H9 (cell line): Measurements from ENCODE around the gene CHRM5. TPM values are rescaled to one million over a fixed set of nuclear protein-coding genes. Genes with fewer than 3 reads are reported as not detected.
"Not testable (repeated sequence)": the region's sequence is repeated elsewhere in the genome, so short reads cannot be mapped to it uniquely, and the experiment has no call there.

Experiments
- DNase-seq: peaks from one replicate; pipeline ENCODE4 v3.0.0-alpha.2; 2017
- H2AFZ ChIP-seq: one replicate; pipeline ENCODE4 v1.6.1; 2013; ENCODE audit warnings: mild to moderate bottlenecking, low read length, control low read depth, moderate library complexity
- H2AK5ac ChIP-seq: 2 replicates; pipeline ENCODE4 v1.6.1; 2013; ENCODE audit warnings: low read length, control low read depth, mixed read lengths; ENCODE audit not compliant: insufficient read length
- H2BK120ac ChIP-seq: one replicate; pipeline ENCODE4 v1.6.1; 2013; ENCODE audit warnings: low read depth, mild to moderate bottlenecking, low read length, control low read depth, inconsistent platforms; ENCODE audit not compliant: poor library complexity, severe bottlenecking
- H2BK12ac ChIP-seq: 2 replicates; pipeline ENCODE4 v1.6.1; 2013; ENCODE audit warnings: low read length, control low read depth, mixed read lengths, low read depth; ENCODE audit not compliant: insufficient read length
- H2BK15ac ChIP-seq: 2 replicates; pipeline ENCODE4 v1.6.1; 2013; ENCODE audit warnings: low read depth, low read length, control low read depth
- H2BK20ac ChIP-seq: one replicate; pipeline ENCODE4 v1.6.1; 2013; ENCODE audit warnings: low read depth, mild to moderate bottlenecking, low read length, control low read depth, inconsistent platforms; ENCODE audit not compliant: poor library complexity, severe bottlenecking
- H2BK5ac ChIP-seq: 2 replicates; pipeline ENCODE4 v1.6.1; 2013; ENCODE audit warnings: low read length, control low read depth, mixed read lengths; ENCODE audit not compliant: insufficient read length
- H3K14ac ChIP-seq: 2 replicates; pipeline ENCODE4 v1.6.1; 2013; ENCODE audit warnings: low read length, control low read depth; ENCODE audit not compliant: insufficient read depth
- H3K18ac ChIP-seq: 2 replicates; pipeline ENCODE4 v1.6.1; 2013; ENCODE audit warnings: low read depth, mild to moderate bottlenecking, mixed read lengths, low read length, control low read depth; ENCODE audit not compliant: insufficient read length
- H3K23ac ChIP-seq: 2 replicates; pipeline ENCODE4 v1.6.1; 2013; ENCODE audit warnings: low read length, control low read depth, mixed read lengths, low read depth; ENCODE audit not compliant: insufficient read length
- H3K23me2 ChIP-seq: 2 replicates; pipeline ENCODE4 v1.6.1; 2013; ENCODE audit warnings: low read depth, mild to moderate bottlenecking, mixed read lengths, low read length, control low read depth; ENCODE audit not compliant: insufficient read length, poor library complexity, severe bottlenecking
- H3K27ac ChIP-seq: 2 replicates; pipeline ENCODE4 v1.5.1; 2013; ENCODE audit warnings: low read length, control low read depth, mixed read lengths, low read depth; ENCODE audit not compliant: insufficient read length
- H3K27me3 ChIP-seq: 2 replicates; pipeline ENCODE4 v1.6.1; 2013; ENCODE audit warnings: low read length, control low read depth, inconsistent platforms; ENCODE audit not compliant: insufficient read depth
- H3K4ac ChIP-seq: 2 replicates; pipeline ENCODE4 v1.6.1; 2013; ENCODE audit warnings: low read depth, mild to moderate bottlenecking, control low read depth, inconsistent platforms, low read length, moderate library complexity
- H3K4me1 ChIP-seq: 2 replicates; pipeline ENCODE4 v1.6.1; 2013; ENCODE audit warnings: low read length, control low read depth, inconsistent platforms; ENCODE audit not compliant: insufficient read depth
- H3K4me2 ChIP-seq: 2 replicates; pipeline ENCODE4 v1.6.1; 2013; ENCODE audit warnings: low read length, control low read depth, mixed read lengths; ENCODE audit not compliant: insufficient read length, insufficient read depth
- H3K56ac ChIP-seq: 2 replicates; pipeline ENCODE4 v1.6.1; 2013; ENCODE audit warnings: low read depth, mild to moderate bottlenecking, mixed read lengths, low read length, control low read depth; ENCODE audit not compliant: insufficient read length
- H3K79me1 ChIP-seq: 2 replicates; pipeline ENCODE4 v1.6.1; 2013; ENCODE audit warnings: low read depth, mild to moderate bottlenecking, moderate library complexity, low read length, control low read depth, inconsistent platforms; ENCODE audit not compliant: insufficient read depth, poor library complexity, severe bottlenecking
- H3K79me2 ChIP-seq: 2 replicates; pipeline ENCODE4 v1.6.1; 2013; ENCODE audit warnings: low read length, control low read depth, inconsistent platforms; ENCODE audit not compliant: insufficient read depth
- H3K9ac ChIP-seq: 2 replicates; pipeline ENCODE4 v1.6.1; 2013; ENCODE audit warnings: low read length, control low read depth, mixed read lengths; ENCODE audit not compliant: insufficient read length; ENCODE audit errors: extremely low read depth
- H3K9me3 ChIP-seq: one replicate; pipeline ENCODE4 v1.6.1; 2013; ENCODE audit warnings: low read depth, low read length, inconsistent platforms; ENCODE audit not compliant: control insufficient read depth
- H3T11ph ChIP-seq: one replicate; pipeline ENCODE4 v1.6.1; 2013; ENCODE audit warnings: mild to moderate bottlenecking, low read length, control low read depth, inconsistent platforms
- H4K20me1 ChIP-seq: one replicate; pipeline ENCODE4 v1.6.1; 2013; ENCODE audit not compliant: control insufficient read depth, insufficient read length, insufficient read depth
- H4K5ac ChIP-seq: 2 replicates; pipeline ENCODE4 v1.6.1; 2013; ENCODE audit warnings: low read depth, mild to moderate bottlenecking, mixed read lengths, low read length, control low read depth; ENCODE audit not compliant: insufficient read length
- H4K8ac ChIP-seq: replicated peaks from 2 replicates; pipeline ENCODE4 v1.6.1; 2013; ENCODE audit warnings: low read length, control low read depth, mixed read lengths, low read depth; ENCODE audit not compliant: insufficient read length
- H4K91ac ChIP-seq: 2 replicates; pipeline ENCODE4 v1.6.1; 2013; ENCODE audit warnings: low read depth, mild to moderate bottlenecking, moderate library complexity, mixed read lengths, low read length, control low read depth; ENCODE audit not compliant: insufficient read length
- H3K27ac Mint-ChIP-seq, 3 experiments: 2 replicates in 2 of 3; 3 replicates in 1 of 3; pipeline ENCODE4 v1.8.0; 2020 to 2021; ENCODE audit warnings: mixed read lengths in 3 of 3, mild to moderate bottlenecking in 1 of 3, moderate library complexity in 1 of 3
- H3K27me3 Mint-ChIP-seq: 2 replicates; pipeline ENCODE4 v1.8.0; 2021; ENCODE audit warnings: low read depth, mild to moderate bottlenecking, moderate library complexity, mixed read lengths
- H3K36me3 Mint-ChIP-seq, 3 experiments: 2 replicates in 2 of 3; 3 replicates in 1 of 3; pipeline ENCODE4 v1.8.0; 2020 to 2021; ENCODE audit warnings: low read depth in 3 of 3, mixed read lengths in 3 of 3; ENCODE audit not compliant: insufficient read depth in 1 of 3
- H3K4me1 Mint-ChIP-seq, 2 experiments: 2 replicates each; pipeline ENCODE4 v1.8.0; 2020; ENCODE audit warnings: mixed read lengths in 2 of 2
- H3K4me3 Mint-ChIP-seq, 2 experiments: 2 replicates in 1 of 2; 3 replicates in 1 of 2; pipeline ENCODE4 v1.8.0; 2020 to 2021; ENCODE audit warnings: mild to moderate bottlenecking in 2 of 2, mixed read lengths in 2 of 2, moderate library complexity in 1 of 2
- H3K9me3 Mint-ChIP-seq, 2 experiments: 2 replicates in 1 of 2; 3 replicates in 1 of 2; pipeline ENCODE4 v1.8.0; 2020; ENCODE audit warnings: mild to moderate bottlenecking in 2 of 2, mixed read lengths in 2 of 2, moderate library complexity in 1 of 2
- CTCF ChIP-seq: fragments of 200-600 bp; sonication (generic); conservative IDR thresholded peaks from 3 replicates; pipeline ENCODE4 v1.8.0; 2021; ENCODE audit warnings: antibody characterized with exemption, mild to moderate bottlenecking
- WGBS: extraction: QIAGEN DNeasy Blood & Tissue Kit; methylation state at CpG from one replicate; pipeline ENCODE4 v1.1.7; 2013; ENCODE audit warnings: missing lambda C conversion rate, low lambda C conversion rate, mixed read lengths; ENCODE audit not compliant: insufficient read length; ENCODE audit errors: extremely low coverage; 5-methylcytosine and 5-hydroxymethylcytosine counted together
- total RNA-seq: library from RNA; stranded (reverse); gene quantifications from 2 replicates; pipeline ENCODE4 v1.2.1, GENCODE V29; 2021

CHRM5 gene
- total RNA-seq, 1 experiment from 2014 or later: not detected

DNA sequence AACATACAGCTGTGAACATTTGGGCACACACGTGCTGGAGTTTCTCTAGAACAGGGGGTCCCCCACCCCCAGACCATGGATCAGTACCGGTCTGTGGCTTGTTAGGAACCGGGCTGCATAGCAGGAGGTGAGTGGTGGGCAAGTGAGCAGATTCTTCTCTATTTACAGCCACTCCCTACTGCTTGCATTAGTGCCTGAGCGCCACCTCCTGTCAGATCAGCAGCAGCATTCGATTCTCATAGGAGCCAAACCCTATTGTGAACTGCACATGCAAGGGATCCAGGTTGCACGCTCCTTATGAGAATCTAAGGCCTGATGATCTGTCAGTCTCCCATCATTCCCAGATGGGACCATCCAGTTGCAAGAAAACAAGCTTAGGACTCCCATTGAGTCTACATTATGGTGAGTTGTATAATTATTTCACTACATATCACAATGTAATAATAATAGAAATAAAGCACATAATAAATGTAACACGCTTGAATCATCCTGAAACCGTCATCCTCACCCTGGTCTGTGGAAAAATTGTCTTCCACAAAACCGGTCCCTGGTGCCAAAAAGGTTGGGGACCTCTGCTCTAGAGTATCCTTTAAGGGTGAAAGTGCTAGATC lies 25.8 kb downstream of the CHRM5 start:
- Histone ChIP-seq H2AFZ (no peak overlapping the region), H3K56ac (no peak overlapping the region), H4K91ac (no peak overlapping the region), H3K79me1 (no peaks in the 10 kb centered on the region), H3K27ac (no peak overlapping the region), H4K20me1 (no peaks in the 10 kb centered on the region), H2BK12ac (no peak overlapping the region), H3K23ac (no peak overlapping the region), H3K23me2 (no peaks in the 10 kb centered on the region), H3K9me3 (no peaks in the 10 kb centered on the region), H3K18ac (no peak overlapping the region), H3T11ph (no peak overlapping the region), H2BK15ac (no peak overlapping the region), H3K14ac (no peak overlapping the region), H3K4ac (no peak overlapping the region), H3K9ac (no peak overlapping the region), H4K5ac (no peak overlapping the region), H3K4me2 (no peak overlapping the region), H3K79me2 (no peaks in the 10 kb centered on the region), H2BK120ac (no peak overlapping the region), H2BK20ac (no peak overlapping the region), H2BK5ac (no peak overlapping the region), H3K27me3 (no peaks in the 10 kb centered on the region), H3K4me1 (no peaks in the 10 kb centered on the region), H4K8ac (no peak overlapping the region), H2AK5ac (no peak overlapping the region)
- Mint-ChIP-seq H3K4me3 (no peak overlapping the region), H3K9me3 (peaks cover 0 to 3% of the 10 kb centered on the region in 2 experiments; a peak in 1 of 5 replicates), H3K27me3 (no peaks in the 10 kb centered on the region), H3K27ac (no peak overlapping the region), H3K36me3 (peaks cover 0 to 4% (median 3%) of the 10 kb centered on the region in 3 experiments; a peak in 4 of 7 replicates), H3K4me1 (peaks cover 2% of the 10 kb centered on the region in 2 experiments)
- DNase-seq: peak; percentile 60
- peak; percentile 69 for TF ChIP-seq CTCF
- no CpG with 5 or more reads among the region's 9 CpGs for WGBS

DNA sequence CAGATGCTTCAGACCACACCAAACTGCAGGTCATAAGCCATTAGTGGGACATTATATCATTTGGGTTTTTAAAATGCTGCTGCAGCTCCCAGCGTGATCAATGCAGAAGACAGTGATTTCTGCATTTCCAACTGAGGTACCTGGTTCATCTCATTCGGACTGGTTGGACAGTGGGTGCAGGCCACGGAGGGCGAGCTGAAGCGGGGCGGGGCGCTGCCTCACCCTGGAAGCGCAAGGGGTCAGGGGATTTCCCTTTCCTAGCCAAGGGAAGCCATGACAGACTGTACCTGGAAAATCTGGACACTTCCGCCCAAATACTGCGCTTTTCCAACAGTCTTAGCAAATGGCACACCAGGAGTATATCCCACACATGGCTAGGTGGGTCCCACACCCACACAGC lies 27.4 kb downstream of the CHRM5 start:
- H2BK5ac ChIP-seq, H2AFZ ChIP-seq, H3K27me3 Mint-ChIP-seq, H2BK20ac ChIP-seq, H3K56ac ChIP-seq, DNase-seq, H4K20me1 ChIP-seq, H3K27ac ChIP-seq, H3K14ac ChIP-seq, H3T11ph ChIP-seq, H3K27me3 ChIP-seq, H4K5ac ChIP-seq, H3K9me3 ChIP-seq, H3K79me2 ChIP-seq, H3K23ac ChIP-seq, H2BK12ac ChIP-seq, H3K4me1 ChIP-seq, H2AK5ac ChIP-seq, H3K4ac ChIP-seq, H3K36me3 Mint-ChIP-seq, H3K23me2 ChIP-seq, H3K79me1 ChIP-seq, H3K18ac ChIP-seq, H4K8ac ChIP-seq, H3K9me3 Mint-ChIP-seq, H3K4me2 ChIP-seq, H4K91ac ChIP-seq, H3K4me1 Mint-ChIP-seq, H3K27ac Mint-ChIP-seq, H2BK15ac ChIP-seq, H3K9ac ChIP-seq, H2BK120ac ChIP-seq, H3K4me3 Mint-ChIP-seq: not testable (repeated sequence)
- no CpG with 5 or more reads among the region's 10 CpGs for WGBS
